OCI-M1 (cell line): Measurements from ENCODE around the gene CGRRF1.

ENCODE experiments used
- DNase-seq: peaks from one replicate; lab custom pipeline; 2025; lab: John Stamatoyannopoulos, UW

Gene CGRRF1

DNA sequence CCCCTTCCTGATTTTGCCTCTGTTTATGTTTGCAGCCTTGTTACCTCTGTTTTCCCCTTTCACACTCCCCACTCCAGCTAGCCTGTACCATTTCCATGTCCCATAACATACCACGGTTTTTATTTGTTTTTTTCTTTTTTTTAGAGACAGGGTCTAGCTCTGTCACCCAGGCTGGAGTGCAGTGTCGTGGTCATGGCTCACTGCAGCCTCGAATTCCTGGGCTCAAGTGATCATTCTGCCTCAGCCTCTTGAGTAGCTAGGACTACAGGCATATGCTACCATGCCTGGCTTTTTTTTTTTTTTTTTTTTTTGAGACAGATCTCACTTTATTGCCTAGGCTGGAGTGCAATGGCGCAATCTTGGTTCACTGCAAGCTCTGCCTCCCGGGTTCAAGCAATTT, 38.8 kb downstream of the CGRRF1 start:
- DNase-seq, result no peak

DNA sequence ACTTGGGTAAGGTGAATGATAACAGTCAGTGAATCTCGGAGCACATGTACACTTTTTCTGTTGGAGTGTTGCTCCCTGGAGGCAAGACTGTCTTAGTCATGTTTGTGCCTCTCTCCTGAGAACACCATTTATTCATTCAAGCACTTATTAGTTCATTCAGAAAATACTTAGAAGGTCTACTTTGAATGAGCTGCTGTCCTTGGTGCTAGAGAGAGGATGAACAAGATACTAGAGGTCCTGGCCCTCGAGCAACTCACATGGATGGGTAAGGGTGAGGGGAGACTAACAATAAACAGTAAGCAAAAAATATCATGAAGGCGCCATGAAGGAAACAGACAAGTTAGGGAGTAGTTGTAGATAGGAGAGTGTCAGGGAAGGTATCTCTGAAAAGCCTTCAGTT, 40.2 kb downstream of the CGRRF1 start:
- no peak for DNase-seq

DNA sequence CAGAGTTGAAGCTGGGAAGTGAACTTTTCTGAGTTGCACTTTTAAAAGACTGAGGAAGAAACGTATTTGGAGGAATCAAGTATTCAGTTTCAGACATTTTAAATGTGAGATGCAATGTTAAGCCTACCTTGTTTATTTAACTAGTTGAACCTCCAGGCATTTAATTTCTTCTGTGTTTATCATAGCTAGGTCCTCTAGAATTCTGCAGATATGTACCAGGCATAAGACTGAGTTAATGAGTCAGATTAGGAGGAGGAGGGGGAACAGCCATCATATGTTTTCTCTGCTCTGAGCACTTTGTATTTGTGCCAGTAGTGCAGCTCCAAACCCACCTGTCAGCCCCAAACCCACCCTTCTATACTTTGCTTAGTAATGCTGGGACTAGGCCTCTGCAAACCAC, 40.8 kb downstream of the CGRRF1 start:
- no peak for DNase-seq

DNA sequence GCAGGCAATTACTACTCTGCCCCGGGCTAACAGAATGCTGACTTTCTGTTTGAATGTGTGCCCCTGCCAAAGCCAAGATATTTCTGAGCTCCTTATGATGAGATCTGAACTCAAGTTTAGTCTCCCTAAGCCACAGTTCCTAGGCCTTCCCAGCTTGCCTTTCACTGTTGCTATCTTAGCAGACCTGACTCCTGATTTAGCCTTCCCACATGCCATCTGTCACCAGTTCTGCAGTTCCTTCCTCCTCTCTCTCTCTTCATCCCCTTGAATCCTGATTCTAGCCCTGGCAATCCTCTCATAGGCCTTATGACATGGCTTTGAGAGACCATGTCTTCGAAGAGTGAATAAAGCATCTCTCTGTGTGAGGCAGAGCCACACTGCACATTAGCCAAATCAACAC, 44.7 kb downstream of the CGRRF1 start:
- DNase-seq, result no peak

GRCh38 chr14:54555651-54556050, 45.9 kb downstream of the CGRRF1 start:
- DNase-seq, result no peak

GRCh38 chr14:54556535-54556934, 46.8 kb downstream of the CGRRF1 start:
- no peak for DNase-seq

DNA sequence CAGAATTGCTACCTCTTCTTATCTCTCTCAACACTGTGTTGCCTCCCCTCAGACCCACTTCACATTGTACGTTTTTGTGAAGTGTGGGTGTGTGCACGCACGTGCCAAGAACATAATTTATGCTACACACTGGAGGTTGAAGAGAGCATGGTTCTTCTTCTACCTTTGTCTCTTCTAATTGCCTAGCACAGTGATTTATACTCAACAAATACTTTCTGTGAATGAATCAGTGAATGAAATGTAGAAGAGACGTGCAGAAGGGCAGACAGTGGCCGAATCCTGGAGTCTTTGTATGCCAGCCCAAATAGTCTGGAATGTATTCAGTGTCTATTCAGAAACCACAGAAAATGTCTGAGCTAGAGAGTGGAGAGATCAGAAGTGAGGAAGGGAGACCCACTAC, 52.6 kb downstream of the CGRRF1 start:
- DNase-seq, result no peak

GRCh38 chr14:54564071-54564867, 54.6 kb downstream of the CGRRF1 start:
- peak; percentile 57 for DNase-seq

- DNase-seq, result peak; percentile 21
Observed at GRCh38 chr14:54564868-54565784, 55.4 kb downstream of the CGRRF1 start.

GRCh38 chr14:54565785-54566409, 56.2 kb downstream of the CGRRF1 start:
- DNase-seq, result no peak

- peak; percentile 17 for DNase-seq
Observed at GRCh38 chr14:54566410-54567223, 56.9 kb downstream of the CGRRF1 start, which contains the start of gene SAMD4A. Gene SAMD4A, plus strand, starts transcription at chr14:54567128. Its CDS starts 789 bp downstream, at chr14:54567917.

DNA sequence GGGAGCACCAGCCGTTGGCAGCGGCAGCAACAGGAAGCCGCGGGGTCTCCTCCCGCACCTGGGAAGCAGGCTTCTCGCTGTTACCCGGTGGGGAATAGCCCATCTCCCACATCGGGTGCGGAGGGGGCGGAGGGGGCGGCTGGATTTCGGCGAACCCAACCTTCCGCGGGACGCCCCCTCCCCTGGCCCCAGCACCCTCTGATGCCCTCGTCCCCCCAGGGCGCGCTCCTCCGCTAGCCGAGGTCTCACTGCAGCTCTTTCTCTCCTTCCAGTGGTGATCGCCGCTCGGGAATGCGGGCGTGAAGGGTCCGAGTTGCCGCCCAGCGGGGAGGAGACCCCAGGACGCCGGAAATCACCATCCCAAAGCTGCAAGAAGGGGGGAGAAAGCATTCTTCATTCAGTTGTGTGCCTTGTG, 57.5 kb downstream of the CGRRF1 start:
- DNase-seq, result no peak

- DNase-seq, result no peak
Observed at GRCh38 chr14:54567639-54568561, 58.2 kb downstream of the CGRRF1 start.

DNA sequence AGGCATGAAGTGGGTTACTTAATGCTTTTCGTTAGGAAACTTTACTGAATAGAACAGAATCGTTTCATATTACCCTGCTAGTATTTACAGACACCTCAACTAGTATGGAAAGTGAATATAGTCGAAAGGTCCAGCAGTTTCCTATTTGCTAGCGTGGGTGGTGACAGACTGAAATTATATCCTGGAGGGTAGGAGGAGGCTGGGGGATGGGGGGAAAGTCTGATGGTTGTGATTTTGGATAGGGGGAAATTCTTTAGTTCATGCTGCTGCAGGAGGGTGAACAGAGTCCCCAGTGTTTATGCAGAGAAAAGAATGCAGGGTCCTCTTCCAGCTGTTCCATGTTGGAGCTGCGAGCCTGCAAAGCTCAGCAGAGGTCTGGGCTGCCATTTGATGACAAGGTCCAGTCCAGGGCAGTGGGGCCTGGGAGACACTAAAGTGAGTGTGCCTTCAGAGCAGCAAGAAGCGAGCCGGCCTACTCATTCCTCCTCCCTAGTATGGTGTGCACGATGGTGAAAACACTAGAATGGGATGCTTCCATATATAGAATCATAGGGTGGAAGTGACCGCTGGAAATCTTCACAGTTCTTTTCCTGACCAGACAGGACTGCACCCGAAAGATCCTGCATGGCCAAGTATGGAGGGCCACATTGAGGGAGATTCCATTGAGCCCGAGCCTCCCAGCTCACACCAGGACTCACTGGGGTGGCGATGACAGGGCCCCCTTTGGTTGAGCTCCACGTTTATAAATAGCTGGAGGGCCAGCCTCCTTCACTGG, 59.3 kb downstream of the CGRRF1 start:
- DNase-seq, result no peak

- DNase-seq, result no peak
Observed at GRCh38 chr14:54570047-54570446, 60.3 kb downstream of the CGRRF1 start.

GRCh38 chr14:54570631-54571415, 61.1 kb downstream of the CGRRF1 start:
- DNase-seq, result no peak

DNA sequence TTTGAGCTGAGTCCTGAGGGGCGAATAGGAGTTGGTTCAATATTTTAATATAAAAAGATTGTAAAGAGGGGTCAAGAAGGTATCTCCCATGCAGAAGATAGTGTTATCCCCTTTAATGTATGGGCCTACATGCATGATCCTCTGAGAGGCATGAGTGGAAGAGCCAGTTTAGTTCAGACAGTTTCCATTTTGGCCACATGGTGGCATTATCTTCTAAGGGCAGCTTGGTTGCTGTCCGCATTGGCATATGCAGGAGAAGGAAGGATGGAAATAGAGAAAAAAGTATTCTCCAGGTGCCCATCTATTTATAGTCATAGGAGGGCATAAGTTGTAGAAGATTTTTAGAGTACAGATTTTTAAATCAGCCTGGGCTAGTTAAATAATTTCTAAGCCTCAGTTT, 62.6 kb downstream of the CGRRF1 start:
- DNase-seq, result peak; percentile 35

- DNase-seq, result no peak
Observed at GRCh38 chr14:54574528-54574927, 64.8 kb downstream of the CGRRF1 start.

GRCh38 chr14:54577494-54577893, 67.8 kb downstream of the CGRRF1 start:
- DNase-seq, result no peak
